Measurements from ENCODE around the gene A1BG.
A peak's percentile ranks its signal among the peaks of the same experiment; 100 is the strongest.

A1BG gene

GRCh38 chr19:58330458-58330857 is 22.8 kb downstream of the A1BG start:
- no peaks in the 10 kb centered on the region for H3F3A ChIP-seq (ENCODE audit: insufficient read depth)
- no peaks in the 10 kb centered on the region for H3K27me3 ChIP-seq (ENCODE audit: low read length)
- H4K20me1 ChIP-seq (ENCODE audit: low read depth, low read length), result no peaks in the 10 kb centered on the region
- no peak for TF ChIP-seq CTCF (IDR thresholded peaks at IDR 0.05; ENCODE audit: insufficient read depth, low read length, poor library complexity, severe bottlenecking)
- no peak for TF ChIP-seq EZH2phosphoT487 (conservative IDR thresholded peaks at IDR 0.05; ENCODE audit: low read length)
- H3K9me3 ChIP-seq (ENCODE audit: insufficient read depth, low read length), result no peaks in the 10 kb centered on the region
- no peak overlapping the region for H3K9ac ChIP-seq (ENCODE audit: low read length)
- H3K9me2 ChIP-seq (replicated peaks; ENCODE audit: insufficient read depth, low read length), result no peaks in the 10 kb centered on the region
- no peak overlapping the region for H3K4me2 ChIP-seq (ENCODE audit: low read depth, low read length, poor library complexity, severe bottlenecking)
- H3K36me3 ChIP-seq (ENCODE audit: low read length), result no peaks in the 10 kb centered on the region
- H2AFZ ChIP-seq (ENCODE audit: low read depth, low read length, severe bottlenecking), result no peak overlapping the region
- H3K4me3 ChIP-seq (ENCODE audit: insufficient read depth, low read length, poor library complexity, severe bottlenecking), result no peak overlapping the region
- H3K27ac ChIP-seq (ENCODE audit: low read depth, low read length), result no peak overlapping the region
- H3K79me2 ChIP-seq (ENCODE audit: insufficient read depth, low read length), result peaks cover 10% of the 10 kb centered on the region; the same call in 1 of the 2 replicates

GRCh38 chr19:58328999-58329398 is 24.3 kb downstream of the A1BG start:
- Histone ChIP-seq H3K4me2 (ENCODE audit: low read depth, low read length, poor library complexity, severe bottlenecking) (no peak overlapping the region), H4K20me1 (ENCODE audit: low read depth, low read length) (no peaks in the 10 kb centered on the region), H3K9me3 (ENCODE audit: insufficient read depth, low read length) (no peaks in the 10 kb centered on the region), H3F3A (ENCODE audit: insufficient read depth) (no peaks in the 10 kb centered on the region), H3K27ac (ENCODE audit: low read depth, low read length) (no peak overlapping the region), H3K9me2 (replicated peaks; ENCODE audit: insufficient read depth, low read length) (no peaks in the 10 kb centered on the region), H3K27me3 (ENCODE audit: low read length) (no peaks in the 10 kb centered on the region), H3K36me3 (ENCODE audit: low read length) (no peaks in the 10 kb centered on the region), H3K9ac (ENCODE audit: low read length) (no peak overlapping the region), H2AFZ (ENCODE audit: low read depth, low read length, severe bottlenecking) (no peak overlapping the region), H3K4me3 (ENCODE audit: insufficient read depth, low read length, poor library complexity, severe bottlenecking) (no peak overlapping the region), H3K79me2 (ENCODE audit: insufficient read depth, low read length) (peaks cover 10% of the 10 kb centered on the region; the same call in 1 of the 2 replicates)
- TF ChIP-seq EZH2phosphoT487 (conservative IDR thresholded peaks at IDR 0.05; ENCODE audit: low read length) (no peak), CTCF (IDR thresholded peaks at IDR 0.05; ENCODE audit: insufficient read depth, low read length, poor library complexity, severe bottlenecking) (no peak)

DNA sequence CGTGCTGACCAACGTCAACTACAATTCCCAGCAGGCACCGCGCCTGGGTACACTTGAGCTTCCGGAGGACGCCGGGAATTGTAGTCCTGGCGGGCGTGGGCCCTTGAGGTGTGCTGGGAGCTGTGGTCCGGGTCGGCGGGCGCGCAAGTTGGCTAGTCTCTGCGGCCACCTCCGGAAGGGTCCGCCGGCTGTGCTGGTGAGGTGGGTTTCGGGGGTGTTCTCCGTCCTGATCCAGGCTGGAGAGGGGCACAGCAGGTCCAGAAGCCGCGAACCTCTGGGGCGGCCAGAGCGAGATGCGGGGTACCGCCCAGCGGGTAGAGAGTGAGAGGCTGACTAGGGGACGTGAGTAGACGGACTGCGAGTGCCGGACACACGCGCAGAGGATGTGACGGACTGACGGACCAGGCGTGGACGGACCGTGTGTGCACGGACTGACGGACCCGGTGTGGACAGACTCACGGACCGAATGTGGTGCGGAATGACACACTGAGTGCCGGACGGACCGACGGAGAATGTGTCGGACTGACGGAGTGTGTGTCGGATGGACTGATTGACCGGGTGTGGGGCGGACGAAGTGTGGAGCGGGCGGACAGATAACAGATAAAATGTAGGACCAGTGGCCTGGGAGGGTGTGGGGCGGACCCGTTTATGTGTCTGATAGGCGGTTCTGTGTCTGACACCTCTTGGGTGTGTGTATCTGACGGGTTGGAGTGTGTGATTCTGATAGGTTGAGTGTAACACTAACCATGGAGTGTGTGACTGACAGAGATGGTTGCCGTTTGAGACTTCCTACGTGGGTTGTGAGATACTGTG is 26.2 kb downstream of the A1BG start, which contains the start of gene ZSCAN22:
Gene ZSCAN22, plus strand, starts transcription at position 81 of the 813 bp plus-strand sequence. CDS start 7,809 bp downstream, outside the sequence.
- no peak for TF ChIP-seq CTCF (IDR thresholded peaks at IDR 0.05; ENCODE audit: insufficient read depth, low read length, poor library complexity, severe bottlenecking)
- no peak for TF ChIP-seq EZH2phosphoT487 (conservative IDR thresholded peaks at IDR 0.05; ENCODE audit: low read length)
- no peaks in the 10 kb centered on the region for H3F3A ChIP-seq (ENCODE audit: insufficient read depth)
- peak within 1 kb of the TSS; percentile 72 for H3K9ac ChIP-seq (ENCODE audit: low read length)
- peaks cover 6% of the 10 kb centered on the region; the same call in 1 of the 2 replicates for H3K79me2 ChIP-seq (ENCODE audit: insufficient read depth, low read length)
- H3K27me3 ChIP-seq (ENCODE audit: low read length), result no peaks in the 10 kb centered on the region
- H3K4me3 ChIP-seq (ENCODE audit: insufficient read depth, low read length, poor library complexity, severe bottlenecking), result peak within 1 kb of the TSS; percentile 82
- no peaks in the 10 kb centered on the region for H3K36me3 ChIP-seq (ENCODE audit: low read length)
- H3K9me2 ChIP-seq (replicated peaks; ENCODE audit: insufficient read depth, low read length), result no peaks in the 10 kb centered on the region
- H4K20me1 ChIP-seq (ENCODE audit: low read depth, low read length), result no peaks in the 10 kb centered on the region
- peak within 1 kb of the TSS; percentile 10 for H2AFZ ChIP-seq (ENCODE audit: low read depth, low read length, severe bottlenecking)
- no peak within 1 kb of the TSS for H3K27ac ChIP-seq (ENCODE audit: low read depth, low read length)
- peak within 1 kb of the TSS; percentile 66 for H3K4me2 ChIP-seq (ENCODE audit: low read depth, low read length, poor library complexity, severe bottlenecking)
- H3K9me3 ChIP-seq (ENCODE audit: insufficient read depth, low read length), result no peaks in the 10 kb centered on the region

All from SU-DHL-6 (cell line).